Activated T-cell treated with anti-CD3 and anti-CD28 coated beads for 24 hours (primary cell): Measurements from ENCODE around the gene ENAH.

Experiments
- DNase-seq: peaks from one replicate; pipeline ENCODE4 v3.0.0-alpha.2; 2020; ENCODE audit warnings: low read depth

Gene ENAH

DNA sequence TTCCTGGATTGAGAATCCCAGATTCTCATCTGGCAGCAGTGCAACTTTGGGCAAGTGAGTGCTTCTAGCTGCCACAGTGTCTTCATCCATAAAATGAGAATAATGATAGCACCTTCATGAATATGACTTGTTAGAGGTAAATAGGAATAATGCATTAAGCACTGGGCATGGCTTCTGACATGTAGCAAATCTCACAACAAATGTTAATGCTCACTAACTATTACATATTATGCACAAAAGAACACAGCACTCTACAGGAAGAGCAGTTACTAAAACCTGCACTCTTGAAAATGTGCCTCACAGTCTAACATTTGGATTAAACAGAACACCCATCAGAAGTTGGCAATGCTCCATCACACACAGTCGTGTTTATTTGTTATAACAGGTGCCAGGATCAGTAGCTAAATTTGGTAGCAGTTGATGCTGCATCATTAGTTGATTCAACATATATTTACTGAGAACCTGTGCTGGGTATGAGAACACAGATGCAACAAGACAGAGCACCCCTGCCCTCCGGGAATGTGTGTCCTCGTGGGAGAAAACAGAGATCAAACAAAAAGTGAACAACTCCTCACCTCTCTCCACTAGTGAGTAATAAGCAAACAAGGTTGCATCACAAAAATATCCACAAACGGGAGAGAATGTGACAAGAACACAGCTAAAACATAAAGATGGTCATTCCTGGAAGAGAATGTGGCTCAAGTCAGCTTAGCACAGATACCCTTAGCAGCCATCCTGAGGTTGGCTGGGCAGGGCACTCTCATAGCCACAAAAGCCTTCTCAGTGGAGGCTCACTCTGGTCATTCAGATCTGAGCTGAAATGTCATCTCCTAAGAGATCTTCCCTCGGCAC lies 198.9 kb downstream of the ENAH start:
- no peak for DNase-seq

DNA sequence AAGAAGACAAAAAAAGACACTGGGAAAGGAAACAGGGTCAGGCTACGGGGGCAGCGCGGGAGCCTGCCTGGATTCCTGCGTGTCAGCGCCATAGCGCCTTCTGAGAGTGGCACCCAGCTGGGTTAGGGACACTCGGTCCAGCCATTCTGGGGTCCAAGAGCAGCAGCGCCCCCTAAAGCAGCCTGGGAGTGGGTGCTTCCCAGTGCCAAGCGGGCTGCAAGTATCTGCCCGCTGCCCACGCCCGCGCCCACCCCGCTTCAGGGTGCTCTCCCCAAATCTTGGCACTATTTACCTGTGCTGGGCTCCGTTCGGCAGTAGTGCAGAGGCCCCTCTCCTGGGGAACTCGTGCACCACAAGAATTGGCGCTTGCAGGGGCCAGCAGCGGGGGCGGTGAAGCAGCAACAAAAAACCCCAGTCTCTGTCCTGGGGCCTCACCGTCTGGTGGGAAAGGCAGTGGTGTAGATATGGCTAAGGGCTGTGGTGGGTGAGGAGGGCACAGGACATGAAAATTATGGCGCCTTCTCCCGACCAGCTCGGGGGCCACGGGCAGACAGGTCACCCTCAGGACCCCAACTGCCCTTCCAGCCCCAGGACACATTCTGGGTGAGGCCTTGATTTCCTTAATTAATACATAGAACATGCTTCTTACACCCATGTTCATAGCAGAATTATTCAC lies 200.9 kb downstream of the ENAH start:
- DNase-seq: no peak

DNA sequence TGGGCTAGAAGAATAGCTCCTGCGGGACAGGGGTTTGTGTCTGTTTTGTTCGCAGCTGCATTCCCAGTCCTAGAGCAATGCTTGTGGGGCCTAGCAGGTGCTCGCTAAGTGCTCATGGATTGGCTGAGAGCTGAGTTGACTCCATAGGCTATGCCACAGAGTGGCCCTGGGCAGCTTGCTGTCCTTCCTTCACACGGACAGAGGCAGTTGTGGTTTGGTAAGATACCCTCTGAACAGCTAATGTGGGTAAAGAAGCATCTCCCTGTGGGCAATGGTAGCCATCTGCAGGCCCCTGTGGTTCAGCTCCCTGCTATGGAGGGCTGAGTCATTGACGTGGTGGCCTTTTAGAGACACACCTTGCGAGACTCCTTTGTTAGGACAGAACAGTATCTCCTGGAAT lies 201.6 kb downstream of the ENAH start:
- DNase-seq: no peak

DNA sequence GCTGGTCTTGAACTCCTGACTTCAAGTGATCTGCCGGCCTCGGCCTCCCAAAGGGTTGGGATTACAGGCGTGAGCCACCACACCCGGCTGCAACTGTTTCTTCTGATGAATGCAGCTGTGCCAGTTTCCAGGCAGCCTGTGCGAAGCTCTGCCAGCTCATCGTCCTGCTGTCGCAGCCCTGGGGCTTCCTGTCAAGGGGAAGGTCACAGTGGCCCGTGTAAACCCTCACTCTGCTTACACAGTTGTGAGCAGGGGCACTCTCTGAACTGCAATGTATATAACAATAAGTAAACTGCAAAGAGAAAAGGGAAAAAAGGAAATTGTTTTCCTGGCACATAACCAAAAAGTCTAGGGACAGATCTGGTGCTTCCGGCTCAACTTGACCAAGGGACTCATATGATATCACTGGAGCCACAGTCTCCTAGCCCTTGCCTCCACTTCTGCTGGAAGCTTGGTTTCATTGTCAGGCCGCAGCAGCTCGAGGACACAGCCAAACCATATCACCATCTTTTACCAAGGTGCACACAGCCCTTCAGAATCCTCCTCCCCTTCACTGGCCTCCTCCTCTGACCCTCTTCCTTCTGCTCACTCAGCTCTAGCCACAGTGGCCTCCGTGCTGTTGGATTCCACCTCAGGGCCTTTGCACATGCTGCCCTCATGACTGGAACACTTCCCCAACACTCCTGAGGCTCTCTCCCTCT lies 202.3 kb downstream of the ENAH start:
- DNase-seq: no peak

DNA sequence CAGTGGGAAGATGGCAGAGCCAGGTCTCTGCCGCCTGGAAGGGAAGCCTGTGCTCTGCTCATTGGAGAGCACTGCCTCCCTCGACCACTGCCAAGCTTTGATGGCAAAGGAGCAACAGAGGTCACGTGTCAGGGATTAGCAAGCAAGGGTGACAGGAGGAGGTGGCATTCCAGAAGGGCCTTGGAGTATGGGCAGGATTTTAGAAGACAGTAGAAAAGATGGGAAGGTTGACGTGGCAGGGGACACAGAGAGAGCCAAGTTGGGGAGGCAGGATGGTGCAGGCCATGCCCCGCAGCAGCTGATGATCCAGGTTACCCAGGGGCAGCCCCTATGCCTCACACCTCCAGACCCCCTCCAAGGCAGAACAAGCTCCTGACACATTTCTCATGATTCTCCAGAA lies 203.1 kb downstream of the ENAH start:
- no peak for DNase-seq

- DNase-seq: no peak
These were observed 203.7 kb downstream of the ENAH start for GRCh38 chr1:225449261-225449660.

GRCh38 chr1:225448146-225448805 lies 204.6 kb downstream of the ENAH start:
- no peak for DNase-seq

DNA sequence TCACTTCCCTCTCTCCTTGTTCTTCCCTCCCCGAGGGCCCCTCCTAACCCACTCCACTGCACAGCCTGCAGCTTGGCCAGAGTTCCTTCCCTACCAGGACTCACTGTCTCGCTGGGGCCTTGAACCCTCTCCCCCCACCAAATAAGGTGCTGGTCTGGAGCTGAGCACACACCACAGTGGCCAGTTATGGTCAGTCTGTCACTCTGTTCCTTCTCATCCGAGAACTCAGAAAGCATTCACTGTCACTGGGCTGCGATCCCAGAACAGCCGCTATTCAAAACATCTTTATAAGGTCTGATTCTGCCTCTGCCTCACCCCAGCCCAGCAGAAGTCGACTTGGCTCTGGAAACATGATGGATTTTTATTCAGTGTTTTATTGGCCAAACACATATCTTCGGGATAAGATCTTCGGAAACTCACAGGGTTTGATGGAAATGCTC lies 205.3 kb downstream of the ENAH start:
- DNase-seq: no peak

DNA sequence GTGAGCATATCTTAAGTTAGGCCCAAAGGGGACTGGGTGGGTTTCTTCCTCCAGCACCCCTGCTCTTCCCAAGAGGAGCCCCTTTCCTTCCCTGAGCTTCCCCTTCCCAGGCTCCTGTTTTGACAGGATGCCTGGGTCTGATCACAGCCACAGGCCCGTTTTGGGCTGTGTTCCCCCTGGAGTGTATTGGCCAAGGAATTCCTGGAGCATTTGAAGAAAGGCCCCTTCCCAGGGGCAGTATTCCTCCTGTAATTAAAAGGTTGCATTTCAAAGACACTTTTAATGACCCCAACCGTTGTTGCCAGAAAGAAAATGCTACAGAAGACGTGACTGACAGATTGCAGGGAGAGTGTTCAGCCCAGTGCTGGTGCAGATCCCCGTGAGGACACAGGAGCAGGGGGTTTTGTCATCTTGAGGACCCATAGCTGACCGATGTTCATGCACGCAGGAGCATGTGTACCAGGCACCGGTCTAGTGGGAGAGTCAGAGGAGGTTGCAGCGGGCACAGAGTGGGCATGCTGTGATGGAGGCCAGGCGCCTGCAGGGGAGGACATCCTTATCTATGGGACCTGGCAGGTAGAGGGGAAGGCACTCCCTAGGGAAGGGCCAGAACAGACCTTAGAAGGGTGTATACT lies 205.8 kb downstream of the ENAH start:
- no peak for DNase-seq

DNA sequence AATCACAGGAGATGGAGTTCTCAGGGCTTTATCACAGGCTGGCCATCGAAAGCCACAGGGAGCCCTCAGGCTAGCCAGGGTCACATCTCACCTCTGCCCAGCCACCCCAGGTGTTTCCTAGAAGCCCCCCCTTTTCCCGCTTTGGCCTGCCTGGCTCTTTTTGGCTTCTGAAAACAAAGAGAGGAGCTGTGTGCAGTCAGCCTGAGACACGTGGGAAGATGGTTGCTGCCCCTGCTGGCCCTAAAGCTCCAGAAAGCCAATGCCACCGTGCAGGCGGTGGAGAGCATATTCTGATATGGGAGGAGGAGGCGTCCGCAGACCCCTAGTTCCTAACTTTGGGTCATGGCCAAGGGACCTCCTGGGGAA lies 206.3 kb downstream of the ENAH start:
- no peak for DNase-seq

- DNase-seq: no peak
These were observed 207.0 kb downstream of the ENAH start for GRCh38 chr1:225445639-225446594.

GRCh38 chr1:225442123-225442505 lies 210.8 kb downstream of the ENAH start:
- DNase-seq: no peak

GRCh38 chr1:225441314-225442122 lies 211.4 kb downstream of the ENAH start:
- DNase-seq: no peak

DNA sequence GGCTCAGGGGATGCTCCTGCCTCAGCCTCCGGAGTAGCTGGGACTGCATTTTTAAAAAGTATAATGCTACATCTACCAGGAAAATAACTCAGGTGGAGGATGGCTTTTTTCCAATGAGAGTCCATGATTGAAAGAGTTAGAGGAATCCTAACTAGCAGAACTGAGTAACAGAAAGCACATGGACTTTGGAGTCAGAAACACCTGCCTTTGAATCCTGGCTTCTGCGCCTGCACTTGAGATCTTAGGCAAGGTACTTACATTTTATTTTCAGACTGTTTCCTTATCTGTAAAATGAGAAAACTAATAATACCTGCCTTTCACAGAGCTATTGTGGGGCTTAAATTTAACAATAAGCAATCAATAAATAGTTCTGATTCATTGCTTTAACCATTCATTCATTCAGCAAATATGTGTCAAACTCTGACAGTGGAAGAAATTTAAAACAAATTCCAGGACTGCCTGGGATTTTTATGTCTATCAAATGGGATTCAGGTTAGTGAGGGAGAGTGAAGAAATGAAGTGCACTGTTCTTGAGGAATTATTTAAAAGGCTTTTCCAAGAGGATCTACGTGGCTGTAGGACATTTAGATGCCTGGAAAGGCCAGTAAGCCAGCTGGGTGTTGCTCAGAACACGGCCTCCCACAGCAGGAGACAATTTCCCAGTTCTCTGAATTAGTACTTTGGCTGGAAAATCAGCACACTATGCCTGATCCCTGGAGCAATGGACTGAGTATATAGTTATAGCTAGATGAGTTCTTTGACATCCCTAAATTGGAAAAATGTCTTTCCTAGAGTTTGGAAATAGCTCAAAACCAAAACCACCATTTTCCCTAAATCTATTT lies 212.3 kb downstream of the ENAH start:
- DNase-seq: no peak

GRCh38 chr1:225437710-225438437 lies 215.0 kb downstream of the ENAH start:
- no peak for DNase-seq
